GM19372 (cell line): ENCODE data around the gene LRIT1.

ENCODE experiments used
- ATAC-seq: cut with Tn5 transposase; IDR thresholded peaks from one replicate; pipeline ENCODE4 v1.9.1; 2021; ENCODE audit warnings: mild to moderate bottlenecking, low read depth, moderate library complexity; ENCODE audit not compliant: unreplicated experiment

The LRIT1 gene

GRCh38 chr10:84256510-84257342 is 15.4 kb upstream of the LRIT1 start:
- no peak for ATAC-seq

DNA sequence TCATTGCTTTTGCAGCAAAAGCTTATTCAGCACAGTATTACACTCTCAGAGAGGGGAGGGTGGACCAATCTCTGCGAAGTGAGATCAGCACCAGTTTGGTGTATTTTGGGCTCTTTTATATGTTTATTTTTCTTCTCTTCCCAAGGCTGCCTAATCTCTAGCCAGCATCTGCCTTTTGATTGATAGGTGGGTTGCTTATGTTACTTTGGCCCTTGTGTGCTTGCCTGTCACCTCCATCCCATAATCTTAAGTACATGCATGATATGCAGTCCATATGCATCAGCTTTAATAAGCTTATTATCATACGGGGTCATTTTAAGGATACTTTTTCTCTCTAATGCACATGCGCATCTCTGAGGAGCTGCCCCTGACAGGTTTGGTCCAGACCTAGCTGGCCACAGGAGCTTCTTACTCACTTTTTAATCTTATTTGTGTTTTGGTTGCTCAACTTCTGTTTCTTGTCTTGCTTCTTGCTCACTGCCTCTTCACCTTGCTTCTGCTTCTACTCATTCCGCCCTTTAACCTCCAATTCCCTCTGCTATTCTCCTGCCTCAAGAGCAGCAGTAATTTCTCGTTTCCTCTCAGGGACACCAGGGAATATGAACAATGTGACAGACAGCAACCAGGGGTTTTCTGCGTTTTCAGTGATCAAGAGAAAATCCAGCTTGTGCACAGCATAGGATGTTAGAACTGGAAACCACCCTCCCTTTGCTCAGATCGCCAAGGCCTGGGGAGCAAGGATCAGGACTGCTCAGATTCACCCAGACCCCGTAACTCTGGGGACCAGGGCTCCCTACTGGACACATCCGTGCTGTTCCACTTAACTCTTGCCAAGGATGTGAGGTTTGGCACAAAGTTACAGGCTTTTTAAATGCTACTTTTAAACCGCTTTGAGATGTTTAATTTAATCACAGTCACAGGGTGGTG is 13.5 kb upstream of the LRIT1 start:
- no peak for ATAC-seq

DNA sequence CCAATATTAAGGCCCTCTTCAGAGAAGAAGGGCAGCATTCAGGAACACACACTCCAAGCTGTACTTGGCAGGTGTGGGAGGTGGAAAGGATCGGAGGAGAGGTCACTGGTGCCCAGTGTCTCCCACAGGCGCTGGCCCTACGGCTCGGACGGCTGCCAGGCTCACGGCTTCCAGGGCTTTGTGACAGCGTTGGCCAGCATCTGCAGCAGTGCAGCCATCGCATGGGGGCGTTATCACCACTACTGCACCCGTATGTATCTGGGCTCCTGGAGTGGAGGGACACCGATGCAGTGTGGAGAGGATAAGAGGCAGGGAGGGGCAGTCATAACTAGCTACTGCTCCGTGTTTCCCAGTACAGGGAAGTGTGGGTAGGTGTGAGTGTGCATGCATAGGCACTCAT is 7.4 kb upstream of the LRIT1 start:
- no peak for ATAC-seq

DNA sequence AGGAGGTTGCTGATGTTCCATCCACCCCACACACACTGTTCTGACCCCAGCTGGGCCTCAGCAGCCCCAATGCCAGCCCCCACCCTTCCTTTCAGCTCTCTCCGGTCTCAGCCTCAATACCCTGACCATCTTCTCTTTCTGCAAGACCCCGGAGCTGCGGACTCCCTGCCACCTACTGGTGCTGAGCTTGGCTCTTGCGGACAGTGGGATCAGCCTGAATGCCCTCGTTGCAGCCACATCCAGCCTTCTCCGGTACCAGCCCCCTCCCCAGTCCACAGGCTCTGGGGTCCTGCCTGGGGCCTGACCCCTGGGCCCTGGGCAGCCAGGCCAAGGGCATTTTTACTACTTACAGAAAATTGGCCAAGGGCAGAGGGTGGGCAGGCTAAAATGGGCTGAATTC is 6.2 kb upstream of the LRIT1 start:
- ATAC-seq, result no peak

- no peak for ATAC-seq
These were observed 3.4 kb upstream of the LRIT1 start, which contains the start of gene RGR for GRCh38 chr10:84244651-84245270. RGR (plus strand) TSS chr10:84245053; CDS start chr10:84245091, 38 bp downstream.

DNA sequence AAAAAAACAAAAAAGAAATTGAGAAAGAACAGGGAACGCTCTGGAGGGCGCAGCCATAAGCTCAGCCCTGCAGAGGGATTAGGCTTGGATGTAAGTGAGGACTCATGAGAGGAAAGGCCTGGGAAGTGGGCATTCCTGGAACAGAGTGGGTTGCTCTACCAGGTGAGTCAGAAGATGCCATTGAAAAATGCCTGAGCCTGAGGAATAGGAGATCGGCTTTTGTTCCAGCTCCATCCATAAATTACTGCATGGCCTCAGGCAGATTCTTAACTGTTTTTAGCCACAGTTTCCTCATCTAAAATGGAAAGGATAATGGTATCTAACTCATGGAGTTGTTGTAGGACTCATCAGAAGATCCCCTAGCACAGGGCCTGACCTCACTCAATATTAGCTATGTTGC is 2.4 kb upstream of the LRIT1 start:
- ATAC-seq, result no peak

- ATAC-seq, result no peak
These were observed 2.4 kb downstream of the LRIT1 start for GRCh38 chr10:84238909-84239308.

GRCh38 chr10:84237199-84238051 is 3.9 kb downstream of the LRIT1 start:
- ATAC-seq, result no peak

DNA sequence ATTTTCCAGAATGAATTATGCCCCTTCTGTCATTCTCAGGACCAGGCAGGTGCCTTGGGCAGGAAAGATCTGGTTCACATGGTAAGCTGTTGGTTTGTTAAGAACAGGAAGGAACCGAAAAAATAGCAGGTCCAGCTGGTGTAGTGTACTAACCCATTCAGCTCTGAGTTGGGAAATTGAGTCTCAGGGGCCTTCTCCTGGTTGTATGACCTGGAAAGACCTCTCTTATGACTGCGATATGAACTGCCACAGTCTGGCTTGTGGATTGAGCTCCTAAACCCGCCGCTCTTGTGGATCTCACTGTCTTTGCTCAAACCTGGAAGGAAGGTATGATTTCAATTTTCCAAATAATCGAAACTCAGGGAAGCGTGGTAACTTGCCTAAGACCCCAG is 4.5 kb downstream of the LRIT1 start:
- no peak for ATAC-seq

GRCh38 chr10:84235096-84235495 is 6.2 kb downstream of the LRIT1 start:
- no peak for ATAC-seq

GRCh38 chr10:84234479-84234878 is 6.9 kb downstream of the LRIT1 start:
- no peak for ATAC-seq

GRCh38 chr10:84233940-84234339 is 7.4 kb downstream of the LRIT1 start:
- no peak for ATAC-seq

GRCh38 chr10:84232376-84232775 is 9.0 kb downstream of the LRIT1 start:
- no peak for ATAC-seq

- ATAC-seq, result no peak
These were observed 11.0 kb downstream of the LRIT1 start for GRCh38 chr10:84230359-84230758.

DNA sequence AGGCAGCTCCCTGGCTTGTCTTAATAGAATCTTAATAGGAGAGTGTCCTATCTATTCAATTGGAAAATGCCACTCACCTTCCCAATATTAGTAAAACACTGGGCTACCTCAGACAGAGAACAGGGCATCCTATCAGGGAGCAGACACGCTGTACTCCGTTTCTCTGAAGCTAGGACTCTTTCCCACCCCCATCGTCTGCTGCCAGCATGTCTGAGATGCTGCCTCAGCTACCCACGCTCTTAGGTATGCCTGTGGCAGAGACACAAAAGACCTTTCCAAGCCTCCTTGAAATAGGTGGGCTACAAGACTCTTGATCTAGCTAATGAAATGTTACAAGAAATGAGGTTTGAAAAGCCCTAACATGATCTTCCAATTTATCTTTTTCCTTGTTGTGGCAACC is 13.5 kb downstream of the LRIT1 start:
- ATAC-seq, result no peak

- ATAC-seq, result no peak
These were observed 14.7 kb downstream of the LRIT1 start for GRCh38 chr10:84226616-84227015.

GRCh38 chr10:84225427-84226173 is 15.7 kb downstream of the LRIT1 start, which contains the start of gene LRIT2:
LRIT2 (minus strand) TSS chr10:84225544; CDS start chr10:84225520, 24 bp downstream.
- no peak for ATAC-seq

GRCh38 chr10:84224411-84225028 is 16.8 kb downstream of the LRIT1 start:
- no peak for ATAC-seq

GRCh38 chr10:84221916-84222315 is 19.4 kb downstream of the LRIT1 start:
- ATAC-seq, result no peak
